Lung (tissue), 12 donors: Measurements from ENCODE around the gene CEBPB. TPM values are rescaled to one million over a fixed set of nuclear protein-coding genes. Genes with fewer than 3 reads are reported as not detected.

Experiments
- ATAC-seq: fragments of 200-7000 bp; cut with Tn5 transposase; one replicate; pipeline ENCODE4 v1.9.1; 2020; ENCODE audit warnings: moderate number of reproducible peaks; ENCODE audit not compliant: insufficient read depth, low FRiP score
- DNase-seq, 3 donors: peaks; one replicate each; pipeline ENCODE4 v3.0.0-alpha.2; 2013 to 2017
- H3K27ac ChIP-seq, 2 donors: one replicate each; pipeline ENCODE4 v1.5.1; 2013; ENCODE audit warnings: mild to moderate bottlenecking in 2 of 2, moderate library complexity in 2 of 2, control low read depth in 1 of 2, inconsistent platforms in 1 of 2, low read depth in 1 of 2, low read length in 1 of 2
- H3K27me3 ChIP-seq, 3 donors: one replicate each; pipeline ENCODE4 v1.5.1; 2013; ENCODE audit warnings: low read length in 2 of 3; ENCODE audit not compliant: control insufficient read depth in 3 of 3, insufficient read depth in 3 of 3
- H3K36me3 ChIP-seq, 4 donors: one replicate each; pipeline ENCODE4 v1.5.1; 2013; ENCODE audit warnings: low read length in 4 of 4, mild to moderate bottlenecking in 1 of 4, moderate library complexity in 1 of 4; ENCODE audit not compliant: control insufficient read depth in 4 of 4, insufficient read depth in 4 of 4
- H3K4me1 ChIP-seq, 5 donors: one replicate each; pipeline ENCODE4 v1.5.1; 2013; ENCODE audit warnings: low read length in 5 of 5, mild to moderate bottlenecking in 2 of 5, moderate library complexity in 1 of 5; ENCODE audit not compliant: control insufficient read depth in 5 of 5, insufficient read depth in 5 of 5
- H3K4me3 ChIP-seq: one replicate; pipeline ENCODE4 v1.5.1; 2013; ENCODE audit warnings: mild to moderate bottlenecking, control low read depth, moderate library complexity
- H3K9ac ChIP-seq, 2 donors: one replicate each; pipeline ENCODE4 v1.5.1; 2013; ENCODE audit warnings: low read length in 2 of 2, control low read depth in 1 of 2; ENCODE audit not compliant: insufficient read depth in 1 of 2
- H3K9me3 ChIP-seq, 4 donors: one replicate each; pipeline ENCODE4 v1.5.1; 2013; ENCODE audit warnings: low read length in 3 of 4, mild to moderate bottlenecking in 1 of 4, moderate library complexity in 1 of 4; ENCODE audit not compliant: control insufficient read depth in 4 of 4, insufficient read depth in 3 of 4
- WGBS, 2 donors: extraction: QIAGEN DNeasy Blood & Tissue Kit; methylation state at CpG; one replicate each; pipeline ENCODE4 v1.1.7; 2013; 5-methylcytosine and 5-hydroxymethylcytosine counted together
- polyA plus RNA-seq, 2 donors: library from polyadenylated mRNA; stranded (reverse); fragments of 200-250 nt; gene quantifications; one replicate each; pipeline ENCODE4 v1.2.1, GENCODE V29; 2013
- total RNA-seq, 2 donors: library from RNA; depleted of rRNA in 1 of 2; stranded (reverse); fragments of >200 nt in 1 of 2; gene quantifications; one replicate each; pipeline ENCODE4 v1.2.1, GENCODE V29; 2014 to 2021
- TF ChIP-seq, protein P1 (sequence below): IDR thresholded peaks from 2 replicates; pipeline ENCODE4 v1.5.1; 2012; ENCODE audit warnings: mild to moderate bottlenecking; ENCODE audit errors: control extremely low read depth, extremely low read depth
- donor health status: control.
- donor health status: control.
- donor health status: Bipolar disorder and iron deficiency.
- donor health status: healthy.
- donor health status: DM: yes; HTN: yes; CAD: no.

The CEBPB gene
- total and polyA plus RNA-seq, 4 donors: 53.2 to 296 (median 124) TPM

GRCh38 chr20:50189681-50190250 is 864 bp upstream of the CEBPB start:
- peak overlapping the region; percentile 13 for H3K4me3 ChIP-seq

DNA sequence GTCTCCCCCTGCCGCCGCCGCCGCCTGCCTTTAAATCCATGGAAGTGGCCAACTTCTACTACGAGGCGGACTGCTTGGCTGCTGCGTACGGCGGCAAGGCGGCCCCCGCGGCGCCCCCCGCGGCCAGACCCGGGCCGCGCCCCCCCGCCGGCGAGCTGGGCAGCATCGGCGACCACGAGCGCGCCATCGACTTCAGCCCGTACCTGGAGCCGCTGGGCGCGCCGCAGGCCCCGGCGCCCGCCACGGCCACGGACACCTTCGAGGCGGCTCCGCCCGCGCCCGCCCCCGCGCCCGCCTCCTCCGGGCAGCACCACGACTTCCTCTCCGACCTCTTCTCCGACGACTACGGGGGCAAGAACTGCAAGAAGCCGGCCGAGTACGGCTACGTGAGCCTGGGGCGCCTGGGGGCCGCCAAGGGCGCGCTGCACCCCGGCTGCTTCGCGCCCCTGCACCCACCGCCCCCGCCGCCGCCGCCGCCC is 474 bp downstream of the CEBPB start:
- 0 to 1% methylated on average over 37 to 69 of the region's 69 CpGs for WGBS, 2 donors
- peak; percentile 6 for ATAC-seq
- Histone ChIP-seq H3K9me3 (no peaks in the 10 kb centered on the region), H3K4me1 (peaks cover 0 to 28% (median 10%) of the 10 kb centered on the region in 5 donors), H3K36me3 (peaks cover 0 to 35% (median 18%) of the 10 kb centered on the region in 4 donors), H3K27me3 (no peaks in the 10 kb centered on the region), H3K27ac (peak overlapping the region; percentile 92 to 100), H3K4me3 (peak overlapping the region; percentile 95), H3K9ac (peak overlapping the region in 1 of 2 donors; percentile 60)
- DNase-seq: peak in 1 of 3 donors; percentile 47
- TF ChIP-seq, protein P1, sequence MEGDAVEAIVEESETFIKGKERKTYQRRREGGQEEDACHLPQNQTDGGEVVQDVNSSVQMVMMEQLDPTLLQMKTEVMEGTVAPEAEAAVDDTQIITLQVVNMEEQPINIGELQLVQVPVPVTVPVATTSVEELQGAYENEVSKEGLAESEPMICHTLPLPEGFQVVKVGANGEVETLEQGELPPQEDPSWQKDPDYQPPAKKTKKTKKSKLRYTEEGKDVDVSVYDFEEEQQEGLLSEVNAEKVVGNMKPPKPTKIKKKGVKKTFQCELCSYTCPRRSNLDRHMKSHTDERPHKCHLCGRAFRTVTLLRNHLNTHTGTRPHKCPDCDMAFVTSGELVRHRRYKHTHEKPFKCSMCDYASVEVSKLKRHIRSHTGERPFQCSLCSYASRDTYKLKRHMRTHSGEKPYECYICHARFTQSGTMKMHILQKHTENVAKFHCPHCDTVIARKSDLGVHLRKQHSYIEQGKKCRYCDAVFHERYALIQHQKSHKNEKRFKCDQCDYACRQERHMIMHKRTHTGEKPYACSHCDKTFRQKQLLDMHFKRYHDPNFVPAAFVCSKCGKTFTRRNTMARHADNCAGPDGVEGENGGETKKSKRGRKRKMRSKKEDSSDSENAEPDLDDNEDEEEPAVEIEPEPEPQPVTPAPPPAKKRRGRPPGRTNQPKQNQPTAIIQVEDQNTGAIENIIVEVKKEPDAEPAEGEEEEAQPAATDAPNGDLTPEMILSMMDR: no peak

More at GRCh38 chr20:50189681-50190250, 864 bp upstream of the CEBPB start:
- DNase-seq (no peak), ATAC-seq (no peak)
- Histone ChIP-seq H3K36me3 (peaks cover 0 to 33% (median 17%) of the 10 kb centered on the region in 4 donors), H3K4me1 (peaks cover 0 to 19% (median 6%) of the 10 kb centered on the region in 5 donors), H3K9me3 (no peaks in the 10 kb centered on the region), H3K9ac (no peak overlapping the region), H3K27me3 (no peaks in the 10 kb centered on the region), H3K27ac (peak overlapping the region; percentile 26 to 100)
- 35 to 42% methylated on average over 27 to 29 of the region's 29 CpGs for WGBS, 2 donors
- TF ChIP-seq, protein P1: no peak

DNA sequence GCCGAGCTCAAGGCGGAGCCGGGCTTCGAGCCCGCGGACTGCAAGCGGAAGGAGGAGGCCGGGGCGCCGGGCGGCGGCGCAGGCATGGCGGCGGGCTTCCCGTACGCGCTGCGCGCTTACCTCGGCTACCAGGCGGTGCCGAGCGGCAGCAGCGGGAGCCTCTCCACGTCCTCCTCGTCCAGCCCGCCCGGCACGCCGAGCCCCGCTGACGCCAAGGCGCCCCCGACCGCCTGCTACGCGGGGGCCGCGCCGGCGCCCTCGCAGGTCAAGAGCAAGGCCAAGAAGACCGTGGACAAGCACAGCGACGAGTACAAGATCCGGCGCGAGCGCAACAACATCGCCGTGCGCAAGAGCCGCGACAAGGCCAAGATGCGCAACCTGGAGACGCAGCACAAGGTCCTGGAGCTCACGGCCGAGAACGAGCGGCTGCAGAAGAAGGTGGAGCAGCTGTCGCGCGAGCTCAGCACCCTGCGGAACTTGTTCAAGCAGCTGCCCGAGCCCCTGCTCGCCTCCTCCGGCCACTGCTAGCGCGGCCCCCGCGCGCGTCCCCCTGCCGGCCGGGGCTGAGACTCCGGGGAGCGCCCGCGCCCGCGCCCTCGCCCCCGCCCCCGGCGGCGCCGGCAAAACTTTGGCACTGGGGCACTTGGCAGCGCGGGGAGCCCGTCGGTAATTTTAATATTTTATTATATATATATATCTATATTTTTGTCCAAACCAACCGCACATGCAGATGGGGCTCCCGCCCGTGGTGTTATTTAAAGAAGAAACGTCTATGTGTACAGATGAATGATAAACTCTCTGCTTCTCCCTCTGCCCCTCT is 1.1 kb downstream of the CEBPB start:
- TF ChIP-seq, protein P1: no peak
- H3K4me1 ChIP-seq: peaks cover 0 to 28% (median 10%) of the 10 kb centered on the region in 5 donors
- H3K9me3 ChIP-seq: no peaks in the 10 kb centered on the region
- ATAC-seq: no peak
- WGBS, 2 donors: 0% methylated on average over 86 to 96 of the region's 96 CpGs
- H3K4me3 ChIP-seq: peak overlapping the region; percentile 95
- peak; percentile 54 to 60 (median 59) for DNase-seq
- H3K36me3 ChIP-seq: peaks cover 0 to 35% (median 18%) of the 10 kb centered on the region in 4 donors
- H3K9ac ChIP-seq: peak overlapping the region in 1 of 2 donors; percentile 94
- H3K27ac ChIP-seq: peak overlapping the region; percentile 92 to 100
- H3K27me3 ChIP-seq: no peaks in the 10 kb centered on the region
